GM23338 (cell line): ENCODE results near the gene CHST11. TPM values are rescaled to one million over a fixed set of nuclear protein-coding genes. Genes with fewer than 3 reads are reported as not detected.

Source experiments
- ATAC-seq: fragments of 200-7000 bp; cut with Tn5 transposase; 3 replicates; pipeline ENCODE4 v1.9.1; 2020
- DNase-seq: peaks from one replicate; pipeline ENCODE4 v3.0.0-alpha.2; 2015; ENCODE audit warnings: low spot score
- H2AFZ ChIP-seq: fragments of 200-600 bp; sonication (generic); 2 replicates; pipeline ENCODE4 v1.8.0; 2016; ENCODE audit warnings: antibody characterized with exemption, mild to moderate bottlenecking, moderate library complexity
- H3F3A ChIP-seq: fragments of 200-600 bp; sonication (generic); replicated peaks from 2 replicates; pipeline ENCODE4 v1.8.0; 2017; ENCODE audit warnings: antibody characterized with exemption, mixed run types, low read depth
- H3K27ac ChIP-seq: fragments of 200-600 bp; sonication (generic); 2 replicates; pipeline ENCODE4 v1.6.1; 2016; ENCODE audit warnings: low read depth
- H3K27me3 ChIP-seq: fragments of 200-600 bp; sonication (generic); 2 replicates; pipeline ENCODE4 v1.8.0; 2016; ENCODE audit warnings: mild to moderate bottlenecking, mixed run types, moderate library complexity; ENCODE audit not compliant: insufficient read depth
- H3K36me3 ChIP-seq: fragments of 200-600 bp; sonication (generic); 2 replicates; pipeline ENCODE4 v1.8.0; 2016; ENCODE audit warnings: mild to moderate bottlenecking; ENCODE audit not compliant: insufficient read depth
- H3K4me1 ChIP-seq: fragments of 200-600 bp; sonication (generic); 2 replicates; pipeline ENCODE4 v1.8.0; 2016; ENCODE audit warnings: mild to moderate bottlenecking, moderate library complexity; ENCODE audit not compliant: insufficient read depth
- H3K4me2 ChIP-seq: fragments of 200-600 bp; sonication (generic); 2 replicates; pipeline ENCODE4 v1.7.1; 2017; ENCODE audit warnings: mixed run types
- H3K4me3 ChIP-seq: fragments of 200-600 bp; sonication (generic); 2 replicates; pipeline ENCODE4 v1.6.1; 2016; ENCODE audit warnings: mixed run types
- H3K79me2 ChIP-seq: fragments of 200-600 bp; sonication (generic); replicated peaks from 2 replicates; pipeline ENCODE4 v1.8.0; 2017; ENCODE audit warnings: mild to moderate bottlenecking; ENCODE audit not compliant: insufficient read depth
- H3K9me2 ChIP-seq: fragments of 200-600 bp; sonication (generic); 2 replicates; pipeline ENCODE4 v1.8.0; 2017; ENCODE audit not compliant: insufficient read depth
- H4K20me1 ChIP-seq: fragments of 200-600 bp; sonication (generic); replicated peaks from 2 replicates; pipeline ENCODE4 v1.8.0; 2017; ENCODE audit warnings: mild to moderate bottlenecking; ENCODE audit not compliant: insufficient read depth
- H3K27ac Mint-ChIP-seq: 2 replicates; pipeline ENCODE4 v1.8.0; 2020; ENCODE audit warnings: inconsistent platforms, mild to moderate bottlenecking, moderate library complexity, mixed read lengths
- H3K27me3 Mint-ChIP-seq: 3 replicates; pipeline ENCODE4 v1.8.0; 2022; ENCODE audit warnings: low read depth, mild to moderate bottlenecking, moderate library complexity, mixed read lengths, inconsistent platforms; ENCODE audit not compliant: insufficient read depth, poor library complexity
- H3K36me3 Mint-ChIP-seq: 3 replicates; pipeline ENCODE4 v1.8.0; 2021; ENCODE audit warnings: low read depth, mild to moderate bottlenecking, inconsistent platforms, moderate library complexity, mixed read lengths
- H3K4me1 Mint-ChIP-seq: 3 replicates; pipeline ENCODE4 v1.8.0; 2020; ENCODE audit warnings: mild to moderate bottlenecking, inconsistent platforms, mixed read lengths
- H3K4me3 Mint-ChIP-seq: 3 replicates; pipeline ENCODE4 v1.8.0; 2021; ENCODE audit warnings: moderate library complexity, mild to moderate bottlenecking, inconsistent platforms, mixed read lengths
- H3K9me3 Mint-ChIP-seq: 3 replicates; pipeline ENCODE4 v1.8.0; 2020; ENCODE audit warnings: moderate library complexity, mild to moderate bottlenecking, inconsistent platforms, mixed read lengths
- CREB1 ChIP-seq: fragments of 250-450 bp; sonication (Bioruptor Pico); IDR thresholded peaks from 2 replicates; pipeline ENCODE4 v1.5.0; 2020; ENCODE audit warnings: low read depth, mild to moderate bottlenecking, moderate library complexity
- CTCF ChIP-seq, 2 experiments: fragments of 200-600 bp in 1 of 2; sonication (generic) in 1 of 2; conservative IDR thresholded peaks; 2 replicates each; pipeline versions ENCODE4 v1.5.1 to v1.6.1; 2016 to 2017; ENCODE audit warnings: antibody characterized with exemption in 2 of 2, low read depth in 2 of 2, mild to moderate bottlenecking in 2 of 2, moderate library complexity in 1 of 2
- ETS1 ChIP-seq: IDR thresholded peaks from 2 replicates; pipeline ENCODE4 v1.6.1; 2016; ENCODE audit warnings: antibody characterized with exemption
- EZH2 ChIP-seq: fragments of 200-600 bp; sonication (generic); IDR thresholded peaks from one replicate; pipeline ENCODE4 v1.8.0; 2017; ENCODE audit warnings: antibody characterized with exemption, mild to moderate bottlenecking, low read depth; ENCODE audit not compliant: unreplicated experiment
- EZH2phosphoT487 ChIP-seq: fragments of 200-600 bp; sonication (generic); IDR thresholded peaks from one replicate; pipeline ENCODE4 v1.8.1; 2018; ENCODE audit warnings: antibody characterized with exemption; ENCODE audit not compliant: unreplicated experiment
- JUNB ChIP-seq: IDR thresholded peaks from one replicate; pipeline ENCODE4 v1.6.1; 2016; ENCODE audit warnings: antibody characterized with exemption; ENCODE audit not compliant: unreplicated experiment
- NANOG ChIP-seq: IDR thresholded peaks from 2 replicates; pipeline ENCODE4 v1.6.1; 2016; ENCODE audit warnings: antibody characterized with exemption, borderline replicate concordance
- POLR2AphosphoS5 ChIP-seq: IDR thresholded peaks from 2 replicates; pipeline ENCODE4 v1.6.1; 2016; ENCODE audit warnings: antibody characterized with exemption, low read depth
- REST ChIP-seq: IDR thresholded peaks from one replicate; pipeline ENCODE4 v1.6.1; 2018; ENCODE audit warnings: antibody characterized with exemption; ENCODE audit not compliant: unreplicated experiment
- STAT1 ChIP-seq: IDR thresholded peaks from one replicate; pipeline ENCODE4 v1.6.1; 2016; ENCODE audit warnings: antibody characterized with exemption; ENCODE audit not compliant: unreplicated experiment
- ZNF114 ChIP-seq: fragments of 250-450 bp; sonication (Bioruptor Pico); IDR thresholded peaks from 2 replicates; pipeline ENCODE4 v1.5.0; 2020; ENCODE audit warnings: mild to moderate bottlenecking, moderate library complexity
- ZNF331 ChIP-seq: fragments of 250-450 bp; sonication (Bioruptor Pico); IDR thresholded peaks from 2 replicates; pipeline ENCODE4 v1.5.0; 2020; ENCODE audit warnings: low read depth, mild to moderate bottlenecking, moderate library complexity
- ZNF462 ChIP-seq: fragments of 250-450 bp; sonication (Bioruptor Pico); IDR thresholded peaks from 2 replicates; pipeline ENCODE4 v1.5.0; 2020; ENCODE audit warnings: mild to moderate bottlenecking, moderate library complexity
- polyA plus RNA-seq: library from polyadenylated mRNA; unstranded; fragments of >200 nt; fragmentation: Nextera tagmentation; extraction: Ambion mirVana; gene quantifications from 2 replicates; pipeline ENCODE4 v1.2.1, GENCODE V29; 2016
- total RNA-seq: library from RNA; depleted of rRNA; stranded (reverse); fragments of >200 nt; shearing (Covaris generic); gene quantifications from 2 replicates; pipeline ENCODE4 v1.2.3, GENCODE V29; 2014

Gene CHST11
- total and polyA plus RNA-seq, 2 experiments from 2014 or later: 7.7 to 25.7 TPM

- no peak for ATAC-seq
- Histone ChIP-seq H2AFZ (no peak overlapping the region), H3K79me2 (0 out of 2 replicates have a peak, but pooled peaks cover 10% of the 10 kb centered on the region), H3K27me3 (no peaks in the 10 kb centered on the region), H3F3A (no peaks in the 10 kb centered on the region), H3K36me3 (no peaks in the 10 kb centered on the region), H4K20me1 (0 out of 2 replicates have a peak, but pooled peaks cover 8% of the 10 kb centered on the region), H3K9me2 (no peaks in the 10 kb centered on the region), H3K27ac (no peak overlapping the region), H3K4me1 (peaks cover 26% of the 10 kb centered on the region), H3K4me3 (no peak overlapping the region), H3K4me2 (no peak overlapping the region)
- H3K27ac Mint-ChIP-seq: no peak overlapping the region
- no peaks in the 10 kb centered on the region for H3K27me3 Mint-ChIP-seq
- DNase-seq: no peak
- H3K36me3 Mint-ChIP-seq: no peaks in the 10 kb centered on the region
- peaks cover 53% of the 10 kb centered on the region for H3K4me1 Mint-ChIP-seq
- TF ChIP-seq ZNF114 (no peak), ZNF462 (CRISPR knock-in tag) (no peak), NANOG (no peak), STAT1 (no peak), CTCF (conservative IDR thresholded peaks at IDR 0.05; ENCODE audit: low read depth in 2 of 2) (no peak), POLR2AphosphoS5 (no peak), EZH2phosphoT487 (no peak), CREB1 (no peak), REST (no peak), EZH2 (no peak), JUNB (no peak), ETS1 (no peak), ZNF331 (CRISPR knock-in tag) (no peak)
- H3K9me3 Mint-ChIP-seq: no peaks in the 10 kb centered on the region
- no peak overlapping the region for H3K4me3 Mint-ChIP-seq
Observed at GRCh38 chr12:104501115-104501514, 44.4 kb downstream of the CHST11 start.
